Esophagus squamous epithelium (tissue), 5 donors: ENCODE measurements around the gene AQP12B. TPM values are rescaled to one million over a fixed set of nuclear protein-coding genes. Genes with fewer than 3 reads are reported as not detected.

Source experiments
- DNase-seq: peaks from one replicate; lab custom pipeline; 2025; lab: John Stamatoyannopoulos, UW
- H3K27ac ChIP-seq, 4 donors: fragments of 200-600 bp; sonication (generic); one replicate each; pipeline ENCODE4 v1.5.1; 2016 to 2019; ENCODE audit warnings: mild to moderate bottlenecking in 1 of 4
- H3K27me3 ChIP-seq, 4 donors: fragments of 200-600 bp; sonication (generic); 1 replicate in 3 of 4; 2 replicates in 1 of 4; pipeline versions ENCODE4 v1.5.1 to v1.6.0; 2017 to 2021; ENCODE audit warnings: antibody characterized with exemption in 1 of 4
- H3K36me3 ChIP-seq, 3 donors: fragments of 200-600 bp; sonication (generic); one replicate each; pipeline ENCODE4 v1.5.1; 2016 to 2019
- H3K4me1 ChIP-seq, 3 donors: fragments of 200-600 bp; sonication (generic); one replicate each; pipeline ENCODE4 v1.5.1; 2017 to 2019
- H3K4me3 ChIP-seq, 4 donors: fragments of 200-600 bp; sonication (generic); 1 replicate in 3 of 4; 2 replicates in 1 of 4; pipeline ENCODE4 v1.5.1; 2016 to 2019; ENCODE audit warnings: mild to moderate bottlenecking in 2 of 4, moderate library complexity in 1 of 4
- H3K9me3 ChIP-seq, 3 donors: fragments of 200-600 bp; sonication (generic); one replicate each; pipeline ENCODE4 v1.5.1; 2016 to 2019
- CTCF ChIP-seq, 6 experiments: fragments of 450-650 bp in 4 of 6; fragments of 200-600 bp in 2 of 6; sonication (generic) in 2 of 6; IDR thresholded peaks; one replicate each; pipeline ENCODE4 v1.5.1; 2016 to 2019; ENCODE audit warnings: antibody characterized with exemption in 6 of 6, mild to moderate bottlenecking in 4 of 6, moderate library complexity in 4 of 6
- POLR2A ChIP-seq, 4 donors: fragments of 450-650 bp; IDR thresholded peaks; one replicate each; pipeline ENCODE4 v1.6.1; 2017; ENCODE audit warnings: antibody characterized with exemption in 4 of 4, mild to moderate bottlenecking in 4 of 4, moderate library complexity in 3 of 4
- WGBS, 2 donors: methylation state at CpG; one replicate each; pipeline ENCODE4 v1.1.5; 2018; 5-methylcytosine and 5-hydroxymethylcytosine counted together
- intact Hi-C: fragments of 100-400 bp; cut with DNase I; formaldehyde crosslinking; loops from one replicate; pipeline ENCODE4 v1.15.0; 2022
- small RNA-seq, 4 donors: library from RNA; depleted of rRNA; stranded (forward); fragments of <200 nt; gene quantifications; one replicate each; pipeline ENCODE3, GENCODE V24; 2016
- total RNA-seq, 4 donors: library from RNA; depleted of rRNA; stranded (reverse); fragments of >200 nt; gene quantifications; one replicate each; pipeline ENCODE4 v1.1.0, GENCODE V29; 2016
- donor health status: DM: yes; HTN: yes; CAD: no.

The AQP12B gene
- total RNA-seq, 4 donors from 2014 or later, result not detected

GRCh38 chr2:240628808-240629618 is 53.7 kb downstream of the AQP12B start:
- intact Hi-C loops, result no loop called here
- Histone ChIP-seq H3K36me3 (no peaks in the 10 kb centered on the region), H3K27ac (no peak overlapping the region), H3K4me3 (no peak overlapping the region), H3K4me1 (peaks cover 0 to 23% (median 11%) of the 10 kb centered on the region in 3 donors), H3K9me3 (peaks cover 0 to 10% (median 6%) of the 10 kb centered on the region in 3 donors), H3K27me3 (peaks cover 0 to 5% (median 0%) of the 10 kb centered on the region in 4 donors)
- DNase-seq, result no peak
- TF ChIP-seq POLR2A (IDR thresholded peaks at IDR 0.05), result no peak
- TF ChIP-seq CTCF (IDR thresholded peaks at IDR 0.05), result no peak
- WGBS, 2 donors, result 37 to 57% methylated on average over 2 of the region's 20 CpGs

GRCh38 chr2:240628507-240628807 is 54.2 kb downstream of the AQP12B start:
- Histone ChIP-seq H3K27ac (no peak overlapping the region), H3K36me3 (no peaks in the 10 kb centered on the region), H3K4me1 (peaks cover 0 to 23% (median 11%) of the 10 kb centered on the region in 3 donors), H3K4me3 (no peak overlapping the region), H3K27me3 (peaks cover 0 to 5% (median 0%) of the 10 kb centered on the region in 4 donors), H3K9me3 (peaks cover 0 to 5% (median under 1%) of the 10 kb centered on the region in 3 donors)
- intact Hi-C loops, result no loop called here
- 83 to 92% methylated on average over 5 to 6 of the region's 7 CpGs for WGBS, 2 donors
- no peak for DNase-seq
- no peak for TF ChIP-seq POLR2A (IDR thresholded peaks at IDR 0.05)
- TF ChIP-seq CTCF (IDR thresholded peaks at IDR 0.05), result no peak

GRCh38 chr2:240627736-240628506 is 54.8 kb downstream of the AQP12B start:
- intact Hi-C loops, result no loop called here
- no peaks in the 10 kb centered on the region for H3K36me3 ChIP-seq
- peaks cover 0 to 5% (median 0%) of the 10 kb centered on the region in 4 donors for H3K27me3 ChIP-seq
- WGBS, 2 donors, result 70 to 73% methylated on average over 2 to 10 of the region's 17 CpGs
- H3K9me3 ChIP-seq, result no peaks in the 10 kb centered on the region
- DNase-seq, result no peak
- peaks cover 0 to 23% (median 11%) of the 10 kb centered on the region in 3 donors for H3K4me1 ChIP-seq
- no peak overlapping the region for H3K4me3 ChIP-seq
- H3K27ac ChIP-seq, result no peak overlapping the region
- TF ChIP-seq CTCF (IDR thresholded peaks at IDR 0.05) (no peak), POLR2A (IDR thresholded peaks at IDR 0.05) (no peak)

GRCh38 chr2:240626531-240627300 is 56.0 kb downstream of the AQP12B start:
- intact Hi-C loops, result no loop called here
- Histone ChIP-seq H3K27me3 (peaks cover 0 to 5% (median 0%) of the 10 kb centered on the region in 4 donors), H3K36me3 (no peaks in the 10 kb centered on the region), H3K9me3 (no peaks in the 10 kb centered on the region), H3K4me3 (no peak overlapping the region), H3K4me1 (peaks cover 0 to 28% (median 11%) of the 10 kb centered on the region in 3 donors), H3K27ac (peak overlapping the region in 1 of 4 donors; percentile 19)
- no peak for DNase-seq
- WGBS, 2 donors, result 48 to 69% methylated on average over 6 to 10 of the region's 21 CpGs
- no peak for TF ChIP-seq CTCF (IDR thresholded peaks at IDR 0.05)
- no peak for TF ChIP-seq POLR2A (IDR thresholded peaks at IDR 0.05)

Small RNAs within 50 kb of the gene (small RNA-seq; reads per million reads assigned to genes)
- 0 reads per million in 4 donors for gene AC011298.3

Other genes with a start within 250 kb of the AQP12B start
- 100 to 1,000 TPM in 1 of 4 donors, 10 to 100 TPM in 3; 59.3 to 129 (median 78.6) TPM for gene GPC1, start 247.2 kb downstream of the AQP12B start, total RNA-seq
- 10 to 100 TPM in 3 of 4 donors, 1 to 10 TPM in 1; 8.2 to 23.8 (median 17.1) TPM for gene ANKMY1, start 124.9 kb downstream of the AQP12B start, total RNA-seq
- 10 to 100 TPM in 1 of 4 donors, 1 to 10 TPM in 3; 2.0 to 10.5 (median 5.3) TPM for gene DUSP28, start 122.5 kb downstream of the AQP12B start, total RNA-seq
- gene RNPEPL1, start 114.4 kb downstream of the AQP12B start, total RNA-seq, result 10 to 100 TPM; 41.9 to 96.5 (median 48.1) TPM
- gene CAPN10, start 96.2 kb downstream of the AQP12B start, total RNA-seq, result 10 to 100 TPM in 3 of 4 donors, 1 to 10 TPM in 1; 9.9 to 23.3 (median 13.7) TPM
- 1 to 10 TPM in 3 of 4 donors, under 1 TPM in 1; 0.31 to 3.2 (median 1.3) TPM for gene GPR35, start 57.4 kb downstream of the AQP12B start, total RNA-seq
- not detected for gene AQP12A, start 9.0 kb upstream of the AQP12B start, total RNA-seq
- under 1 TPM in 1 of 4 donors, not detected in 3; 0.15 TPM for gene KIF1A, start 137.3 kb upstream of the AQP12B start, total RNA-seq
- gene AGXT, start 185.9 kb upstream of the AQP12B start, total RNA-seq, result not detected
- 100 to 1,000 TPM; 105 to 440 (median 163) TPM for gene MAB21L4, start 213.3 kb upstream of the AQP12B start, total RNA-seq
- gene CROCC2, start 223.5 kb upstream of the AQP12B start, total RNA-seq, result not detected